ENCODE results near the gene LILRB5.
"Not testable (repeated sequence)": the region's sequence is repeated elsewhere in the genome, so short reads cannot be mapped to it uniquely, and the experiment has no call there.

LILRB5 gene

GRCh38 chr19:54274516-54274915 is 17.4 kb upstream of the LILRB5 start:
- not testable (repeated sequence) for DNase-seq

- no peak for DNase-seq
These were observed 16.7 kb upstream of the LILRB5 start for GRCh38 chr19:54273821-54274220.

- DNase-seq = not testable (repeated sequence)
These were observed 15.1 kb upstream of the LILRB5 start for GRCh38 chr19:54272181-54272580.

- not testable (repeated sequence) for DNase-seq
These were observed 14.5 kb upstream of the LILRB5 start for GRCh38 chr19:54271587-54271986.

GRCh38 chr19:54271106-54271505 is 14.0 kb upstream of the LILRB5 start:
- DNase-seq = no peak

GRCh38 chr19:54268936-54269335 is 11.9 kb upstream of the LILRB5 start:
- DNase-seq = no peak

GRCh38 chr19:54266133-54266532 is 9.1 kb upstream of the LILRB5 start:
- peak; percentile 56 for DNase-seq

- DNase-seq = no peak
These were observed 5.4 kb upstream of the LILRB5 start for GRCh38 chr19:54262470-54262869.

DNA sequence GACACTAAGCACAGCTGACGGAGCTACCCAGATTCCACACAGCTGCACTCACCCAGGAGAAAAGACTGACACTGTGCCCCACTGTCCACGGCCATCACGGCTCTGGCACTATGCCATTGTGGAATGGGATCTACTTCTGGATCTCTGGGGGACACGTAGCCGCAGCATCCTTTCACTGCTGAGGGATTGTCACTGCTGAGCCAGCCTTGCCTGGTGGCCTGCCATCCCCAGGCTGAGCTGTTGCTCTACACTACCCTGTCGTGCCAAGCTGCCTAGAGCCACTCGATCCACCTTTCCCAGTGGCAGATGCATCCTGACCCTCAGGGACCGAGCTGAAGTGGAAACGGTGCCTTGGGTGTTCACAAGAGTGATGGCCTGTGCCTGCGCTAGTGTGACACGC is 5.0 kb upstream of the LILRB5 start:
- no peak for DNase-seq

GRCh38 chr19:54256250-54257115 is 590 bp downstream of the LILRB5 start:
- DNase-seq = no peak

DNA sequence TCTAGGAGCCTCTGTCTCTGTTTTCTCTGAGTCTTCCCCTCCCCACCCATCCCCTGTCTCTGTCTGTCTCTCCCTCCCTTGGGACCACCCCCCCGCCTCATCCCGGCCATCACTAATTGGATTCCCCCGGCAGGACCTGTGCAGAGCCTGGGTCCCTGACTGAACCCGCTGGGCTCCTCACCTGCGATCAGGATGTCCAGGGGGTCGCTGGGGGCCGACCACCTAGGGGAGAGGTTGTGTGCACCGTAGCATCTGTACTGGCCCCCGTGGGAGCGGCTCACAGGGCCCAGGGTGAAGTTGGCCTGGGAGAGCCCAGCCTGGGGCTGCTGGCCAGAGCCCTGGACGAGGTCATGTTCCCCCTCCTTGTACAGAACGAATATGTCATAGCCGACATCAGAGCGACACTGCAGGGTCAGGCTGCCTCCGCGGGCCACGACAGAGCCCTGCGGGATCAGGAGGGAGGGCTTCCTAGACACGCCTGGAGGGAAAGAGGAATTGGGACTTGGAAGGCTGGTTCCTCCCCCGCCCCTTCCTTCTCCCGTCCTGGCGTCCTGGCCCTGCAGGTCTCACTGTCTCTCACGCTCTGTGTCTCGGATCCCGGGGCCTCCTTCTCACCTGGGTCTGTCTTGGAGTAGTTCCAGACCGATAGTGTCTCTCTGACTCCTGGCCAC is 1.8 kb downstream of the LILRB5 start:
- DNase-seq = no peak

DNA sequence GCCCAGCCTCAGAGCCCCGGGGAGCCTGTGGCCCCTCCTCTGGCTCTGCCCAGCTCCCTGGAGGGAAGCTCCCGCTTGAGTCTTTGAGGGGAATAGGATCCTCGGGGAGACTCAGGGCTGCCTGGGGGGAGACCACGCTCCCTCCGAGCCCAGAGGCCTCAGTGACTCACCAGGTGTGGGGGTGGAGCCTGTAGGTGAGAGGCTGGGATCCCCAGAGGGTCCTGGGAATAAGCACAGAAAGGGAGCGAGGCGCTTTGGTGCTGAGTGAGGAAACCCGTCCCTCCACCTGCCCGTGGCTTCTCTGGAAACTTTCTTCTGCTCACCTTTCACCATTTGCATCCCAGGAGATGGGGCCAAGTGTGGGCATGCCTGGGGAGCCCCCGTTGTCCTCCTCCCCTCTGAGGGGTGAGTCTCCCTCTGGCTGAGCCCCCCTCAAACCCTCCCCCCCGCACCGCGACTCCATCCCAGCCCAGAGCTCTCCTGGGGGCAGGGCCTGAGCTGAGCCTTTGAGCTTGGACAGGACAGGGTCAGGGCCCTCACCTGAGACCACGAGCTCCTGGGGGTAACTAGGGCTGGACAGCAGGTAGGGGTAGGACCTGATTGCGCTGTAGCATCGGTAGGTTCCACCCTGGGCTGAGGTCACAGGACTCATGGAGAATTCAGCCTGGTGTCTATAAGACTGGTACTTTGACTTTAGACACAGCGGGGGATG is 2.7 kb downstream of the LILRB5 start:
- no peak for DNase-seq

- no peak for DNase-seq
These were observed 3.5 kb downstream of the LILRB5 start for GRCh38 chr19:54253331-54254194.

DNA sequence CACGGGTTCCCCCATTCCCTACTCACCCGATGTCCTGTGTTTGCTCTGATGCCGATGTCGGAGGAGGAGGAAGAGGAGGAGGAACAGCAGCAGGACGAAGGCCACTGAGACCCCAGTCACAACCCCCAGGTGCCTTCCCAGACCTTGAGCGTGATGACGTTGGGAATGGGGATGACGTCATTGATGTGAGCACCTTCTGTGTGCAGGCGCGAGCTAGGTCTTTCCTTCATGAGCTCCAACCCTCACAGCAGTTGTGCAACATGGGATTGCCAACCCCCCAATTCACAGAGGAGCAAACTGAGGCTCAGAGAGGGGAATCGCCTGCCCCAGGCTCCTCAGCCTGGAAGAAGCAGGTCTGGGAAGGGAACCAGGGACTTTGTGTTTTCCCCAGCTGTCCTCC is 4.2 kb downstream of the LILRB5 start:
- no peak for DNase-seq

DNA sequence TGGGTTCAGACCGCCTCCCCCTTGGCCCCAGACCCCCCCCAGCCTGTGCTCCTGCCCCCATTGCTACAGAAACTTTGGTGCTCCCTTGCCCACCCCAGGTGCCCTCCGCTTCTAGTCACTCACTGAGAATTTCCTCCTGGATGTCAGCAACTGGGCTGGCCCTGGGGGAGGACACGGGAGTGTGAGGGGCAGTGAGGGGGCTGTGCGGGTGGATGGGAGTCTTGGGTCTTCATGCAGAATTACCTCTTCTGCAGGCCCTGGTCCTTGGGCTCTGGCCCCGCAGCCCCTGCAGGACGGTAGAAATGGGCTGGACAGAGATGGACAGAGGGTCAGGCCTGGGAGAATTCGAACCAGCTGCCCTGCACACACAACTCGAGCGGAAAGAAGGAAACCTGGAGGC is 4.8 kb downstream of the LILRB5 start:
- DNase-seq = no peak

- no peak for DNase-seq
These were observed 9.0 kb downstream of the LILRB5 start for GRCh38 chr19:54248016-54248601.

DNA sequence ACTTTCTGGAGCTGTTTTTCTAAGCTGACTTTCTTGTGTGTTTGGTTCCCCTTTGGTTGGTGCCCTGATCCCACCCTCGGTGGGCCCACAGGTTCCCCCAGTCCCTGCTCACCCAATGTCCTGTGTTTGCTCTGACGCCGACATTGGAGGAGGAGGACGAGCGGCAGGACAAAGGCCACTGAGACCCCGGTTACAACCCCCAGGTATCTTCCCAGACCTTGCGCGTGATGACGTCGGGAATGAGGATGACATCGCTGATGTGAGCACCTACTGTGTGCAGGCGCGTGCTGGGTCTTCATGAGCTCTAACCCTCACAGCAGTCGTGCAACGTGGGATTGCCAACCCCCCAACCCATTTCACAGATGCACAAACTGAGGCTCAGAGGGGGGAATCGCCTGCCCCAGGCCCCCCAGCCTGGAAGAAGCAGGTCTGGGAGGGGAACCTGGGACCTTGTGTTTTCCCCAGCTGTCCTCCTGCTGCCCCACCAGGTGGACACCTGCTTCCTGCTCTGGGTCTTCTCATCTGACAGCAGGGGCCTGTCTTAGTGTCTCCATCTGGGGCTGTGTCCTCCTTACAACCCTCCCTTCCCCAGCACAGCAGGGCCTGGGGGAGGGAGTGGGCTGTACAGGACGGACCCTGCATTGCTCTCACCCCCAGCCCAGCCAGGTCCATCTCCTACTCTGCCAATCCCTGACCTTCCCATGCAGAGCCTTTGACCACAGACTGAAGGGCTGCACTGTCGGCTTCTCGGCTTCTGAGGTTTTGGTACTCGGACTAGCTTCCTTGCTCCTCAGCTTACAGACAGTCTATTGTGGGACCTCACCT is 9.8 kb downstream of the LILRB5 start:
- DNase-seq = no peak

DNA sequence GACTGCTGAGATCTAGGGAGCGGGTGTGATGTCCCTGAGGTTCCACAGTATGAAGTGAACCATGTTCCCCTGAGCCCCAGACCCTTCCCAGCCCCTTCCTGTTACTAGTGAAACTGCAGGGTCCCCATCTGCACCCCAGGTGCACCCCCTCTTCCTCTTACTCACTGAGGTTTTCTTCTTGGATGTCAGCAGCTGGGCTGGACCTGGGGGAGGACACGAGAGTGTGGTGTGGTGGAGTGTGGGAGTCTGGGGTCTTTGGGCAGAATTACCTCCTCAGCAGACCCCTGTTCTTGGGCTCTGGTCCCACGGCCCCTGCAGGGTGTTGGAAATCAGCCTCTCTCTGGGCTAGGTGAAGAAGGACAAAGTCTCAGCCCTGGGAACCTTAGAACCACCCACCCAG is 11.1 kb downstream of the LILRB5 start:
- no peak for DNase-seq

- not testable (repeated sequence) for DNase-seq
These were observed 13.3 kb downstream of the LILRB5 start for GRCh38 chr19:54243809-54244208.

DNA sequence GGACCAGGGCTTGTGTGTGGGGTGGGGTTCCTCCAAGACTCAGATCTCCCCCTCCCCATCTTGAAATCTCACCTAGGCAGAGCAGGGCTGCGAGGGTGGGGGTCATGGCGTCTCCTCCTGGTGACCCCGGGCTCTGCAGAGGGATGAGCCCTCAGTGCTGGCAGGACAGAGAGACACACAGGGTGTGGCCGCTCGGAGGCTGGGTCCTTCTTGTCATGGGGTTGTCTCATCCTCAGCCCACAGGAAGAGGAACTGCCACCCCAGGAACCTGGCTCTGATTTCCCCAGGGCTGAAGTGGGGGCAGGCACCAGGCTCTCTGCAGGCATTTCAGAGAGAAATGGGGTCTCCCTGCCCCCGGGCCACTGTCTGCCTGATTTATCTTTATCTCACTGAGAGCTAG is 14.4 kb downstream of the LILRB5 start, which contains the start of gene LILRA6:
Gene LILRA6 (minus strand): TSS at position 145 of the 400 bp plus-strand sequence.
- not testable (repeated sequence) for DNase-seq

GRCh38 chr19:54242234-54242633 is 14.8 kb downstream of the LILRB5 start:
- DNase-seq = not testable (repeated sequence)

Data from NCI-H2029 (cell line).